A673 (cell line): ENCODE results near the gene MISP3. TPM values are rescaled to one million over a fixed set of nuclear protein-coding genes. Genes with fewer than 3 reads are reported as not detected.
"Not testable (repeated sequence)": the region's sequence is repeated elsewhere in the genome, so short reads cannot be mapped to it uniquely, and the experiment has no call there.

ENCODE experiments used
- BruUV-seq: library from RNA; stranded (reverse); fragments of 400-500 nt; replicated peaks from 2 replicates; lab custom pipeline; 2021; lab: Mats Ljungman, UMichigan
- CTCF ChIA-PET: fragments of 300-600 bp; sonication (Branson Sonifier 250); formaldehyde crosslinking; loops from one replicate; lab custom pipeline; 2022; ENCODE audit warnings: antibody characterized with exemption; lab: Charles Lee
- POLR2A ChIA-PET: fragments of 300-600 bp; sonication (Branson Sonifier 250); formaldehyde crosslinking; loops from one replicate; lab custom pipeline; 2022; ENCODE audit warnings: antibody characterized with exemption; ENCODE audit not compliant: low non-redundant PET; lab: Charles Lee
- DNase-seq: peaks from one replicate; pipeline ENCODE4 v3.0.0-alpha.2; 2015; ENCODE audit warnings: low spot score
- H3K27ac ChIP-seq: fragments of 200-600 bp; sonication (generic); 2 replicates; pipeline ENCODE4 v1.5.1; 2016; ENCODE audit warnings: mixed run types, low read depth, mild to moderate bottlenecking, mixed read lengths, antibody characterized with exemption, low read length; ENCODE audit not compliant: poor library complexity, severe bottlenecking
- H3K27me3 ChIP-seq: fragments of 200-600 bp; sonication (generic); replicated peaks from 2 replicates; pipeline ENCODE4 v1.6.1; 2017; ENCODE audit warnings: mixed run types, low read depth, mild to moderate bottlenecking, mixed read lengths, antibody characterized with exemption, low read length; ENCODE audit not compliant: insufficient read depth, poor library complexity
- H3K36me3 ChIP-seq: fragments of 200-600 bp; sonication (generic); 2 replicates; pipeline ENCODE4 v1.6.1; 2016; ENCODE audit warnings: mixed run types, mild to moderate bottlenecking, mixed read lengths, antibody characterized with exemption, low read length; ENCODE audit not compliant: insufficient read depth, poor library complexity, severe bottlenecking
- H3K4me1 ChIP-seq: fragments of 200-600 bp; sonication (generic); 2 replicates; pipeline ENCODE4 v1.6.1; 2017; ENCODE audit warnings: mixed run types, mild to moderate bottlenecking, mixed read lengths, antibody characterized with exemption, low read length; ENCODE audit not compliant: insufficient read depth, poor library complexity, severe bottlenecking
- H3K4me3 ChIP-seq: fragments of 200-600 bp; sonication (generic); 2 replicates; pipeline ENCODE4 v1.5.1; 2016; ENCODE audit warnings: low read depth, mixed run types, mild to moderate bottlenecking, mixed read lengths, low read length; ENCODE audit not compliant: poor library complexity, severe bottlenecking
- H3K9me3 ChIP-seq: fragments of 200-600 bp; sonication (generic); 2 replicates; pipeline ENCODE4 v1.6.1; 2016; ENCODE audit warnings: mixed run types, low read depth, mild to moderate bottlenecking, mixed read lengths, antibody characterized with exemption, low read length; ENCODE audit not compliant: poor library complexity, severe bottlenecking
- EZH2 ChIP-seq: fragments of 200-600 bp; sonication (generic); IDR thresholded peaks from 2 replicates; pipeline ENCODE4 v1.6.1; 2017; ENCODE audit warnings: borderline replicate concordance, low read depth, mild to moderate bottlenecking, mixed read lengths, antibody characterized with exemption, low read length; ENCODE audit not compliant: poor library complexity, severe bottlenecking
- intact Hi-C: fragments of 100-400 bp; cut with micrococcal nuclease; formaldehyde crosslinking; loops from one replicate; pipeline ENCODE4 v1.10.0; 2022; ENCODE audit not compliant: unreplicated experiment
- total RNA-seq: library from RNA; stranded (reverse); gene quantifications from 2 replicates; pipeline ENCODE4 v1.2.3, GENCODE V29; 2021
- TF ChIP-seq, protein P1 (sequence below): fragments of 300-800, 200-600 bp; sonication (generic); conservative IDR thresholded peaks from 2 replicates; pipeline ENCODE4 v1.5.1; 2017; ENCODE audit warnings: low read depth, mild to moderate bottlenecking, antibody characterized with exemption, low read length, moderate library complexity, mixed read lengths

The MISP3 gene
- total RNA-seq, 1 experiment from 2014 or later = 0.26 TPM

DNA sequence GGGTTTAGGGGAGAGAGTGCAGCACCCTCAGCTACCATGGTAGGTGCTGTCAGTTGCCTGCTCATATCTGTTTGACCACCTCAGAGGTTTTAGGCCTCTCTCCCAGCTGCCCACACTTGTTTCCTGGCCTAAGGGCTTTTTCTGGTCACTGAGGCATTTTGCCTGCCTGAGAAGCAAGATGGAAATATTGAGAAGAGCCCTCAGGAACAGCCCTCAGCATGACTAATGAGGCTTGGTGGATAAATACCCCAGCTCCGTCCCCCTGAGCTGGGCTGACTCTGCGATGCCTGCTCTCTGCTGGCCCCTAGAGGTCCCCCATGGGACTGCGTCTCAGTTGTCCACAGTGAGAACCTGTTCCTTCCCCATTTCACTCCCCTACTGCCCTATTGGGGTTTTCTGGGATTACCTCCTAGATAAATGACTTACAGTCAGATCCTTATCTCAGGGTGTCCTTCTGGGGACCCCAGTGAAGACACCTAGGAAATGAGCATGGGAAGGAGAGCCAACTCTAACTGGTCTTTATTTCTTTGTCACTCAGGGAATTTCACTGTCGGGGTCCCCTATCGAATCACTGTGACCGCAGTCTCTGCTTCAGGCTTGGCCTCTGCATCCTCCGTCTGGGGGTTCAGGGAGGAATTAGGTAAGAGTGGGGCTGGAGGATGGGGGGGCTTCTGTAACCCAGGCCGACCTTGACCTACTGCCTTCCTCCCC is 24.0 kb upstream of the MISP3 start:
- BruUV-seq = no TSS peak

DNA sequence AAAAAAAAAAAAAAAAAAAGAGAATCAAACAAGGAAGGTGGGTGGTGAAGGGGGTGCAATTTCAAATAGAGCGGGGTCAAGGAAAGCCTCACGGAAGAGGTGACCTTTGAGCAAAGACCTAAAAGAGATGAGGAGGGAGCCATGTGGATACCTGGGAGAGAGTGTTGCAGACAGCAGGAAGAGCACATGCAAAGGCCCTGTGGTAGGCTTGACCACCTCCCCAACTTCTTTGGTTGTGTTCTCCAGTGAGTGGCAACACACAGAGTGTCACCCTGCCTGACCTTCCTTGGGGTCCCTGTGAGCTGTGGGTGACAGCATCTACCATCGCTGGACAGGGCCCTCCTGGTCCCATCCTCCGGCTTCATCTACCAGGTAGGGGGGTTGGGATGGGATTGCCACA is 22.1 kb upstream of the MISP3 start:
- Histone ChIP-seq H3K9me3 (no peaks in the 10 kb centered on the region), H3K4me3 (no peak overlapping the region), H3K27ac (no peak overlapping the region), H3K27me3 (no peaks in the 10 kb centered on the region), H3K36me3 (no peaks in the 10 kb centered on the region), H3K4me1 (no peaks in the 10 kb centered on the region)
- no peak for DNase-seq
- TF ChIP-seq, protein P1, sequence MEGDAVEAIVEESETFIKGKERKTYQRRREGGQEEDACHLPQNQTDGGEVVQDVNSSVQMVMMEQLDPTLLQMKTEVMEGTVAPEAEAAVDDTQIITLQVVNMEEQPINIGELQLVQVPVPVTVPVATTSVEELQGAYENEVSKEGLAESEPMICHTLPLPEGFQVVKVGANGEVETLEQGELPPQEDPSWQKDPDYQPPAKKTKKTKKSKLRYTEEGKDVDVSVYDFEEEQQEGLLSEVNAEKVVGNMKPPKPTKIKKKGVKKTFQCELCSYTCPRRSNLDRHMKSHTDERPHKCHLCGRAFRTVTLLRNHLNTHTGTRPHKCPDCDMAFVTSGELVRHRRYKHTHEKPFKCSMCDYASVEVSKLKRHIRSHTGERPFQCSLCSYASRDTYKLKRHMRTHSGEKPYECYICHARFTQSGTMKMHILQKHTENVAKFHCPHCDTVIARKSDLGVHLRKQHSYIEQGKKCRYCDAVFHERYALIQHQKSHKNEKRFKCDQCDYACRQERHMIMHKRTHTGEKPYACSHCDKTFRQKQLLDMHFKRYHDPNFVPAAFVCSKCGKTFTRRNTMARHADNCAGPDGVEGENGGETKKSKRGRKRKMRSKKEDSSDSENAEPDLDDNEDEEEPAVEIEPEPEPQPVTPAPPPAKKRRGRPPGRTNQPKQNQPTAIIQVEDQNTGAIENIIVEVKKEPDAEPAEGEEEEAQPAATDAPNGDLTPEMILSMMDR = no peak
- TF ChIP-seq EZH2 = no peak
- ChIA-PET POLR2A (no interaction called here), CTCF (interaction anchor here (0.6 kb wide), 1 partner anchor 29 kb away, joined by 4 read pairs; no protein-coding TSS in a partner anchor)
- BruUV-seq = no TSS peak
- intact Hi-C loops = no loop called here

More for the DNA sequence above, 24.0 kb upstream of the MISP3 start:
- Histone ChIP-seq H3K36me3 (no peaks in the 10 kb centered on the region), H3K9me3 (no peaks in the 10 kb centered on the region), H3K27ac (no peak overlapping the region), H3K4me3 (no peak overlapping the region), H3K27me3 (no peaks in the 10 kb centered on the region), H3K4me1 (no peaks in the 10 kb centered on the region)
- DNase-seq = peak; percentile 68
- intact Hi-C loops = no loop called here
- TF ChIP-seq EZH2 = no peak
- TF ChIP-seq, protein P1 = peak; percentile 86
- CTCF ChIA-PET = interaction anchor here (1.0 to 1.4 kb wide), 2 partner anchors 10 to 17 kb away, joined by 3 to 7 read pairs; partner anchors contain the start of gene IL27RA
- POLR2A ChIA-PET = no interaction called here

DNA sequence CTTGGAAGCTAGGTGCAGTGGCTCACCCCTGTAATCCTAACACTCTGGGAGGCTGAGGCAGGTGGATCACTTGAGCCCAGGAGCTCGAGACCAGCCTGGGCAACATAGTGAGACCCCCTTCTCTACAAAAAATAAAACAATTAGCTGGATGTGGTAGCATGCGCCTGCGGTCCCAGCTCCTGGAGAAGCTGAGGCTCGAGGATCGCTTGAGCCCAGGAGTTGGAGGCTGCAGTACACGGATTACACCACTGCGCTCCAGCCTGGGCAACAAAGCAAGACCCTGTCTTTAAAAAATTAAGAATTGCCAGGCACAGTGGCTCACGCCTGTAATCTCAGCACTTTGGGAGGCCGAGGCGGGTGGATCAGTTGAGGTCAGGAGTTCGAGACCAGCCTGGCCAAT is 21.6 kb upstream of the MISP3 start:
- BruUV-seq, POLR2A ChIA-PET, CTCF ChIA-PET, DNase-seq, H3K9me3 ChIP-seq, H3K27me3 ChIP-seq, H3K36me3 ChIP-seq, intact Hi-C loops, H3K27ac ChIP-seq, H3K4me1 ChIP-seq, H3K4me3 ChIP-seq: not testable (repeated sequence)

DNA sequence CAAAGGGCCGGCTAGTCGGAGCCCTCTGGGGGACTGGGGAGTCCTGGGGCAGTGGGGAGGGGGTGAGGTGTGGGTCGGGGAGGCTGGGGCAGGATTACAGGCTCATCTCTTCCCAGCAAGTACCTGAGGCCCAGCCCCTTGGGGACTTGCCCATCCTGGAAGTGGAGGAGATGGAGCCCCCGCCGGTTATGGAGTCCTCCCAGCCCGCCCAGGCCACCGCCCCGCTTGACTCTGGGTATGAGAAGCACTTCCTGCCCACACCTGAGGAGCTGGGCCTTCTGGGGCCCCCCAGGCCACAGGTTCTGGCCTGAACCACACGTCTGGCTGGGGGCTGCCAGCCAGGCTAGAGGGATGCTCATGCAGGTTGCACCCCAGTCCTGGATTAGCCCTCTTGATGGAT is 20.6 kb upstream of the MISP3 start:
- CTCF ChIA-PET = no interaction called here
- no peak overlapping the region for H3K27ac ChIP-seq
- no peaks in the 10 kb centered on the region for H3K36me3 ChIP-seq
- no peak for DNase-seq
- H3K4me1 ChIP-seq = no peaks in the 10 kb centered on the region
- no peaks in the 10 kb centered on the region for H3K27me3 ChIP-seq
- POLR2A ChIA-PET = no interaction called here
- TF ChIP-seq, protein P1 = no peak
- no peak for TF ChIP-seq EZH2
- no peak overlapping the region for H3K4me3 ChIP-seq
- H3K9me3 ChIP-seq = no peaks in the 10 kb centered on the region
- intact Hi-C loops = no loop called here
- BruUV-seq = no TSS peak
